Vagina (tissue), 2 donors: ENCODE data around the gene TSC2.

Source experiments
- POLR2A ChIP-seq, 2 donors: fragments of 450-650 bp; IDR thresholded peaks; one replicate each; pipeline ENCODE4 v1.6.1; 2017; ENCODE audit warnings: antibody characterized with exemption in 2 of 2, mild to moderate bottlenecking in 2 of 2, moderate library complexity in 2 of 2
- POLR2AphosphoS5 ChIP-seq, 2 donors: sonication (generic); formaldehyde crosslinking; IDR thresholded peaks; one replicate each; pipeline ENCODE4 v1.9.0; 2017; ENCODE audit warnings: antibody characterized with exemption in 2 of 2, mild to moderate bottlenecking in 2 of 2, low read depth in 1 of 2; ENCODE audit not compliant: insufficient read depth in 1 of 2
- TF ChIP-seq, protein P1 (sequence below), 3 experiments: fragments of 450-650 bp in 2 of 3; fragments of 200-600 bp in 1 of 3; sonication (generic) in 1 of 3; IDR thresholded peaks; one replicate each; pipeline ENCODE4 v1.5.1; 2017 to 2019; ENCODE audit warnings: antibody characterized with exemption in 3 of 3, mild to moderate bottlenecking in 2 of 3, moderate library complexity in 2 of 3

DNA sequence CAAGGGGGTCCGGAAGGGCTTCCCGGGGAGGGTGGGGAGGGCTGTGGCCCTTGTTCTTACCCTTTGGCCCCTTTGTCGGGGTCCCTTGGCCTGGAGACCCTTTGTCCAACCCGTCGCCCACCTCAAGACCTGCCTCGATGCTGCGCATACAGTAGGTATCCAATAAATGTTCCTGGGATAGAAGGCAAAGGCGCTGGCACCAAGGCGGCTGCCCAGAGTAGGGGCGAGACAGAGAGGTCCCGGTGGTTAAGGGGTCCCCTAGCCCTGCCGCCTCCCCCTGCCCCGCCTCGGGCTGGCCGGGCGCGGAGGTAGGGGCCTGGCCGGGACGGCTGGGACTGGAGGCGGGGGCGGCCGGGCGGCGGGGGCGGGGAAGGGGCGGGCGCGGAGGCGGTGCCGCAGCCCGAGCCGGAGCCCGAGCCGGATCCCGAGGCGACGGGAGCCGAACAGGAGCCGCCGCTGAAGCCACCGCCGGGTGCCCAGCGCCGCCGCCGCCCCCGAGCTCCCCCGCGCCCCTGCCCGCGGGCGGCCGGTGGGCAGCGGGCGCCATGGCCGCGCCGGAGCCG, 21.2 kb upstream of the TSC2 start, which contains the start of gene NHERF2:
- TF ChIP-seq POLR2A (IDR thresholded peaks at IDR 0.05): no peak
- TF ChIP-seq, protein P1, sequence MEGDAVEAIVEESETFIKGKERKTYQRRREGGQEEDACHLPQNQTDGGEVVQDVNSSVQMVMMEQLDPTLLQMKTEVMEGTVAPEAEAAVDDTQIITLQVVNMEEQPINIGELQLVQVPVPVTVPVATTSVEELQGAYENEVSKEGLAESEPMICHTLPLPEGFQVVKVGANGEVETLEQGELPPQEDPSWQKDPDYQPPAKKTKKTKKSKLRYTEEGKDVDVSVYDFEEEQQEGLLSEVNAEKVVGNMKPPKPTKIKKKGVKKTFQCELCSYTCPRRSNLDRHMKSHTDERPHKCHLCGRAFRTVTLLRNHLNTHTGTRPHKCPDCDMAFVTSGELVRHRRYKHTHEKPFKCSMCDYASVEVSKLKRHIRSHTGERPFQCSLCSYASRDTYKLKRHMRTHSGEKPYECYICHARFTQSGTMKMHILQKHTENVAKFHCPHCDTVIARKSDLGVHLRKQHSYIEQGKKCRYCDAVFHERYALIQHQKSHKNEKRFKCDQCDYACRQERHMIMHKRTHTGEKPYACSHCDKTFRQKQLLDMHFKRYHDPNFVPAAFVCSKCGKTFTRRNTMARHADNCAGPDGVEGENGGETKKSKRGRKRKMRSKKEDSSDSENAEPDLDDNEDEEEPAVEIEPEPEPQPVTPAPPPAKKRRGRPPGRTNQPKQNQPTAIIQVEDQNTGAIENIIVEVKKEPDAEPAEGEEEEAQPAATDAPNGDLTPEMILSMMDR (IDR thresholded peaks at IDR 0.05): no peak
- TF ChIP-seq POLR2AphosphoS5 (IDR thresholded peaks at IDR 0.05; ENCODE audit: insufficient read depth in 1 of 2, low read depth in 1 of 2): no peak
